GM19455 (cell line): ENCODE data around the gene SHQ1.

Experiments used
- ATAC-seq: cut with Tn5 transposase; IDR thresholded peaks from one replicate; pipeline ENCODE4 v1.9.1; 2021; ENCODE audit not compliant: unreplicated experiment

SHQ1 gene

GRCh38 chr3:72847751-72848702 lies at the start of gene SHQ1:
TSS of gene SHQ1 (minus strand) at chr3:72848445. CDS start at chr3:72848340, 105 bp downstream.
- ATAC-seq = peak; percentile 97

- no peak for ATAC-seq
Observed at GRCh38 chr3:72897758-72898007, 49.4 kb upstream of the SHQ1 start.

- ATAC-seq = no peak
Observed at GRCh38 chr3:72896996-72897757, 48.9 kb upstream of the SHQ1 start.

GRCh38 chr3:72894976-72895552 lies 46.8 kb upstream of the SHQ1 start:
- ATAC-seq = no peak

GRCh38 chr3:72892870-72893269 lies 44.6 kb upstream of the SHQ1 start:
- ATAC-seq = no peak

GRCh38 chr3:72892081-72892775 lies 44.0 kb upstream of the SHQ1 start:
- ATAC-seq = no peak

- no peak for ATAC-seq
Observed at GRCh38 chr3:72891053-72891855, 43.0 kb upstream of the SHQ1 start.

GRCh38 chr3:72890166-72890925 lies 42.1 kb upstream of the SHQ1 start:
- ATAC-seq = no peak

GRCh38 chr3:72889310-72890165 lies 41.3 kb upstream of the SHQ1 start:
- no peak for ATAC-seq

GRCh38 chr3:72888546-72889309 lies 40.5 kb upstream of the SHQ1 start:
- no peak for ATAC-seq

GRCh38 chr3:72887705-72888545 lies 39.7 kb upstream of the SHQ1 start, which contains the start of gene GXYLT2:
TSS of gene GXYLT2 (plus strand) at chr3:72888046. CDS start at chr3:72888234, 188 bp downstream.
- peak; percentile 66 for ATAC-seq

- no peak for ATAC-seq
Observed at GRCh38 chr3:72887343-72887704, 39.1 kb upstream of the SHQ1 start.

- ATAC-seq = no peak
Observed at GRCh38 chr3:72872183-72872582, 23.9 kb upstream of the SHQ1 start.

GRCh38 chr3:72862314-72863090 lies 14.3 kb upstream of the SHQ1 start:
- no peak for ATAC-seq

GRCh38 chr3:72860846-72861245 lies 12.6 kb upstream of the SHQ1 start:
- no peak for ATAC-seq

GRCh38 chr3:72860053-72860452 lies 11.8 kb upstream of the SHQ1 start:
- no peak for ATAC-seq
